Neural progenitor cell (in vitro differentiated cells): ENCODE results near the gene ERC2.

Experiments used
- CTCF ChIP-seq: fragments of 200-600 bp; sonication (generic); IDR thresholded peaks from 2 replicates; pipeline ENCODE4 v1.5.1; 2017; ENCODE audit warnings: antibody characterized with exemption, mild to moderate bottlenecking
- EZH2 ChIP-seq: fragments of 200-600 bp; sonication (generic); IDR thresholded peaks from 2 replicates; pipeline ENCODE4 v1.6.1; 2017; ENCODE audit warnings: antibody characterized with exemption, mild to moderate bottlenecking, moderate library complexity

- TF ChIP-seq EZH2 (no peak), CTCF (peak; percentile 1)
These were observed 837.4 kb downstream of the ERC2 start for GRCh38 chr3:55630921-55631299.
